Stimulated activated CD4-positive, alpha-beta T cell treated with anti-CD3 and anti-CD28 coated beads, Interleukin-1b, Interleukin-23, amount 100 ng/mL, for 24 hours (primary cell): ENCODE results near the gene SERTAD3.
"Not testable (repeated sequence)": the region's sequence is repeated elsewhere in the genome, so short reads cannot be mapped to it uniquely, and the experiment has no call there.

ENCODE experiments used
- DNase-seq, 4 experiments: peaks; one replicate each; pipeline ENCODE4 v3.0.0-alpha.2; 2020; ENCODE audit warnings: low read depth in 4 of 4, low spot score in 1 of 4

Gene SERTAD3

GRCh38 chr19:40444000-40444824, at the start of gene SERTAD3:
Gene SERTAD3, minus strand, starts transcription at chr19:40444335. Its CDS starts 2,255 bp downstream, at chr19:40442080.
- DNase-seq = peak; percentile 92 to 95 (median 94)

- DNase-seq = no peak
Observed at GRCh38 chr19:40493778-40494177, 49.6 kb upstream of the SERTAD3 start.

- no peak for DNase-seq
Observed at GRCh38 chr19:40492274-40492673, 48.1 kb upstream of the SERTAD3 start.

GRCh38 chr19:40489882-40490230, 45.7 kb upstream of the SERTAD3 start:
- no peak for DNase-seq

- DNase-seq = no peak
Observed at GRCh38 chr19:40486017-40486416, 41.9 kb upstream of the SERTAD3 start.

GRCh38 chr19:40475878-40476644, 31.9 kb upstream of the SERTAD3 start:
- not testable (repeated sequence) for DNase-seq

GRCh38 chr19:40474737-40475136, 30.6 kb upstream of the SERTAD3 start:
- DNase-seq = no peak

- no peak for DNase-seq
Observed at GRCh38 chr19:40472516-40472915, 28.4 kb upstream of the SERTAD3 start.

- DNase-seq = no peak
Observed at GRCh38 chr19:40471111-40471510, 27.0 kb upstream of the SERTAD3 start.

- DNase-seq = no peak
Observed at GRCh38 chr19:40469011-40469410, 24.9 kb upstream of the SERTAD3 start.

GRCh38 chr19:40466985-40467734, 23.0 kb upstream of the SERTAD3 start, which contains the start of gene SPTBN4:
Gene SPTBN4, plus strand, starts transcription at chr19:40467001. Its CDS starts 5,621 bp downstream, at chr19:40472622.
- DNase-seq = no peak

GRCh38 chr19:40466219-40466984, 22.3 kb upstream of the SERTAD3 start:
- DNase-seq = peak in 3 of 4 experiments; percentile 34 to 47 (median 46)

GRCh38 chr19:40465557-40466218, 21.6 kb upstream of the SERTAD3 start, which contains the start of gene BLVRB:
Gene BLVRB, minus strand, starts transcription at chr19:40465745. Its CDS starts 57 bp downstream, at chr19:40465688.
- DNase-seq = peak; percentile 97 to 100 (median 99)

- DNase-seq = no peak
Observed at GRCh38 chr19:40465025-40465556, 21.0 kb upstream of the SERTAD3 start.

GRCh38 chr19:40464059-40465024, 20.2 kb upstream of the SERTAD3 start:
- DNase-seq = peak; percentile 43 to 65 (median 52)

- DNase-seq = not testable (repeated sequence)
Observed at GRCh38 chr19:40463587-40464037, 19.5 kb upstream of the SERTAD3 start.

- no peak for DNase-seq
Observed at GRCh38 chr19:40461669-40462221, 17.6 kb upstream of the SERTAD3 start.

- DNase-seq = no peak
Observed at GRCh38 chr19:40460185-40460584, 16.1 kb upstream of the SERTAD3 start.
